Cerebellar cortex (tissue), 1 donor: Measurements from ENCODE around the gene TTC22.

Source experiments
- DNase-seq: peaks from one replicate; pipeline ENCODE4 v3.0.0-alpha.2; 2015; ENCODE audit warnings: low spot score

TTC22 gene

GRCh38 chr1:54800899-54801759 is at the start of gene TTC22:
TTC22 (minus strand) TSS chr1:54801323; CDS start chr1:54801163, 160 bp downstream.
- no peak for DNase-seq

GRCh38 chr1:54850737-54851136 is 49.6 kb upstream of the TTC22 start:
- DNase-seq = no peak

GRCh38 chr1:54850069-54850730 is 49.1 kb upstream of the TTC22 start:
- no peak for DNase-seq

GRCh38 chr1:54849219-54850068 is 48.3 kb upstream of the TTC22 start:
- no peak for DNase-seq

- no peak for DNase-seq
Observed at GRCh38 chr1:54848134-54848948, 47.2 kb upstream of the TTC22 start.

GRCh38 chr1:54846716-54847284 is 45.7 kb upstream of the TTC22 start:
- DNase-seq = no peak

- no peak for DNase-seq
Observed at GRCh38 chr1:54846301-54846700, 45.2 kb upstream of the TTC22 start.

- no peak for DNase-seq
Observed at GRCh38 chr1:54845772-54846171, 44.6 kb upstream of the TTC22 start.

- DNase-seq = no peak
Observed at GRCh38 chr1:54844564-54844963, 43.4 kb upstream of the TTC22 start.

GRCh38 chr1:54843449-54843848 is 42.3 kb upstream of the TTC22 start:
- DNase-seq = no peak

GRCh38 chr1:54842963-54843362 is 41.8 kb upstream of the TTC22 start:
- no peak for DNase-seq

GRCh38 chr1:54842206-54842915 is 41.2 kb upstream of the TTC22 start:
- DNase-seq = no peak

- no peak for DNase-seq
Observed at GRCh38 chr1:54839824-54840223, 38.7 kb upstream of the TTC22 start.

- DNase-seq = no peak
Observed at GRCh38 chr1:54838565-54839180, 37.5 kb upstream of the TTC22 start.

GRCh38 chr1:54837002-54837853 is 36.1 kb upstream of the TTC22 start:
- DNase-seq = no peak

GRCh38 chr1:54836594-54836993 is 35.5 kb upstream of the TTC22 start:
- DNase-seq = no peak

GRCh38 chr1:54835970-54836369 is 34.8 kb upstream of the TTC22 start:
- no peak for DNase-seq

GRCh38 chr1:54835131-54835898 is 34.2 kb upstream of the TTC22 start:
- DNase-seq = no peak
